HG02938 (cell line): ENCODE data around the gene LLGL1.

Source experiments
- ATAC-seq: cut with Tn5 transposase; IDR thresholded peaks from one replicate; pipeline ENCODE4 v1.9.1; 2021; ENCODE audit warnings: mild to moderate bottlenecking, moderate library complexity; ENCODE audit not compliant: unreplicated experiment

The LLGL1 gene

GRCh38 chr17:18267366-18267765, 41.9 kb downstream of the LLGL1 start:
- ATAC-seq = no peak

DNA sequence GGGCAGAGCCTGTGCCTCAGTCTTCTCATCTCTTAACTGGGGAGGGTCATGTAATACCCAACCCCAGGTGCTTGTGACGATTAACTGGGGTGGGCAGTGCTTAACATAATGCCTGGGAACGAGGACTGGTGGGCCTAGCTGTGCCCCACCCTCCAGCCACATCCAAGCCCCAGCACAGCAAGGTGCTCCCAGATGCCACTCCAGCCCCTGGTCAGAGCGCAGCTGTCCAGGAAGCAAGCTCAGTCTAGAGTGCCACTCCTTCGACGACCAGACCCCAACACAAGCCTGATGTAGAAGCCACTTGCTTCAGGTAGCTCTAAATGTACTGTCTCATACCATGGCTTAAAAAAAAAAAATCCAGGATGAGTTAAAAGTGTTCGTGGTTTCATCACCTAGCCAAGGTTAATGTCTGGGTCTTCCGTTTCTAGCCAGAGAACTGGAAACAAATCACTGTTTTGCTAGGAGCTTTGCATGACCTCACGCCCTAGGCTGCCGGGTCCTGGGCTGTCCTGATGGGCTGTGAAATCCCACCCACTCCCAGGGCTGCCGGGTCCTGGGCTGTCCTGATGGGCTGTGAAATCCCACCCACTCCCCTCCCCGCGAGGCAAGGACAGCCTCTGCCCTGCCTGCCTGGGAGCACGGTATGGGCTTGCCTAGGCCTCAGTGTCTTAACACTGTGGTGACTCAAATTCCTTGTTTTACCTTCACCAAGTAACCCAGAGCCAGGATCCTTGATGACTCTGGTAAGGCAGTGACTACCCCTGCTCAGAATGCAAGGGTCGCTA, 42.7 kb downstream of the LLGL1 start:
- no peak for ATAC-seq

DNA sequence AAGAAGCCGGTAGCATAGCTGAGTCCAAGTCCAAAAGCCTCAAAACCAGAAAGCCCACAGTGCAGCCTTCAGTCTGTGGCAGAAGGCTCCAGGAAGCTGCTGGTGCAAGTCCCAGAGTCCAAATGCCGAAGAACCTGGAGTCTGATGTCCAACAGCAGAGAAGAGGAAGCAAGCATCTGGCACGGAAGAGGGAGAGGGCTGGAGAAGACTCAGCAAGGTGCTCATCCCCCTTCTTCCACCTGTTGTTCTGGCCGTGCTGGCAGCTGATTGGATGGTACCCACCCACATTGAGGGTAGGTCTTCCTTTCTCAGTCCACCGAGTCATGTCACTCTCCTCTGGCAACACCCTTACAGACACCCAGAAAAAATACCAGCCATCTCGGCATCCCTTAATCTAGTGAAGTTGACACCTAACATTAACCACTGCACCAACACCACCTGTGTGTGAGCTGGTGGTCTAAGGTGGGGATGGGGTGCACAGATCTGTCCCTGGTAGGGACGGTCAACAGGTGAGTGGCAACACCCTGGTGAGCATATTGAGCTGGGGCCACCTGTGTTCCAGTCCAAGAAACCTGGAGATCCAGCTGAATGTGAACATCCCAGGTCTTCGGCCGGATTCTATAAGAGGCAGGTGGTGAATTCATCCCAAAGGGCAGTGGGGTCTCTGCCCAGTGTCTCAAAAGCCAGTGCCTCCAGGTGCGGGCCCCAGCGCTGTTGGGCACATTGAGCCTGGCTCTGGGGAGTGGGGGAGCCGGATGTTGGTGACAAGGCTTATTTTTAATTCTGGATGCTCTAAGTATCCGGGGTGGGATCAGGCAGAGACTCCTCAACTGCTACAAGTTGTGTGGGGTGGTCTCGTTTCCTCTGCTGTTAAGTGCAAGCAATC, 44.9 kb downstream of the LLGL1 start:
- ATAC-seq = no peak

DNA sequence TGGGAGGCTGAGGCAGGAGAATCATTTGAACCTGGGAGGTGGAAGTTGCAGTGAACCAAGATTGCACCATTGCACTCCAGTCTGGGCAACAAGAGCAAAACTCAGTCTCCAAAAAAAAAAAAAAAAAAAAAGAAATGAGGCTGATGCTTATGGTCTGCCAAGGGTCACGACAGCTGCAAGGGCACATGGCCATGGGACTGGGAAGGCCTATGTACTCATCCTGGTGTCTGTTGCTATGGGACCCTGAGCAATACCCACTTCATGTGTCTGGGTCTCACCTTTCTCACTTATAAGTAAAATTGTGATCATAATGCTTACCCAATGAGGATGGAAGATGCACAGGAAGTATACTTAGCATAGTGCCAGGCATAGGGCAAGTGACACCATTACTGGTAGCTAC, 51.6 kb downstream of the LLGL1 start:
- no peak for ATAC-seq

DNA sequence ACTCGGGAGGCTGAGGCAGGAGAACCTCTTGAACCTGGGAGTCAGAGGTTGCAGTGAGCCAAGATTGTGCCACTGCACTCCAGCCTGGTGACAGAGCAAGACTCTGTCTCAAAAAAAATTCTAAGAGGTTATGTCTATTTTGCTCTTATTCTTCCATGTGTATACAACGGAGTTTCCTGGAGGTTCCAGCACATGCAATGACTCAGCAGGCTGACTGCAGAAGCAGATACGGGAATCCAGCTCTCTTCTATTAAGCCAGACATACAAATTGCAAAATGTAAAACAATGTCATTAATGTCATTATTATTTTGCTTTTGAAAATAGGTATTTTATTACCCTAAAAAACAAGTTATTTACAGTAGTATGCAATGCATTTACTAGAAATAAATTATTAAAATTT, 53.4 kb downstream of the LLGL1 start:
- no peak for ATAC-seq

DNA sequence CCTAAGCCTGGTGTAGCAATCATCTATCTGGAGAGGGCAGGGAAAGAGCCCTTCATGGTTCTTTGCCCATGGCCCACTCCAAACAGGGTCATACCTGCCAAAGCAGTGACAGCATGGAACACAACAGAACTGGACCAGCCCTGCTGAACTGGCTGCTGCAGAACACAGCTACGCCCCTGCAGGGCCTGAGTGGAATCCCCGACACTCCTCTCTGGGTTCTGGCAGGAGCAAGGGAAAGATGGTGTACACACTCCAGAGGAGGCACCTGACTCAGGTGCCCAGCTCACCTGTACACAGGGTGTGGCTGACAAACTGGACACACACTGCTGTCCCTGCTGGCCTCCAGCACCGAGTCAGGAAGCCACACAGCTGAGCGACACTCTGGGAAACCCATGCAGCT, 54.8 kb downstream of the LLGL1 start:
- ATAC-seq = no peak

DNA sequence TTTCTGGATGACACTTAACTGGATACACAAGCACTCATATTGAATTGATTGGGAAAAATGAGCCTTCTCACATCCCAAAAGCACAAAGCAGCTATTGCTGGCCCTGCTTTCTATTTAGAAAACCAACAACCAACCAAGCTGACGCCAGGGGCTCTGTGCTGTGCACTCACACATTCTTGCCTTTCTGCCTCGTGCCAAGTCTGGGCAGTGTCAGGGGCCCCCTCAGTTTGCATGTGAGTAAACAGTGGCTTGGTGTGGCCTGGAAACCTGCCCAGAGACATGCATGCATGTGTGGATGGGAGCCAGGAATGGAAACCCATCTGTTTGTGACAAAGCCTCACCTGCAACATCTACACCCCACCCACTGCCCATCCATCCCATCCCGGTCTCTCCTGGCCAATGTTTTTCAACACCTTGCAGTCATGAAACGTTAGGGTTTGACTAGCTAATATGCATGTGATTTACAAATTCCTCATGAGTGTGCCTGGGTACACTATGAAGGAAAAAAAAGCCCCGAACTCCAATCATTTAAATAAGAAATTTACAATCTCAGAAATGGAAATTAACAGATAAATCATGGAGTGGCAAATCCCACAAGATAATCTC, 55.4 kb downstream of the LLGL1 start:
- no peak for ATAC-seq

DNA sequence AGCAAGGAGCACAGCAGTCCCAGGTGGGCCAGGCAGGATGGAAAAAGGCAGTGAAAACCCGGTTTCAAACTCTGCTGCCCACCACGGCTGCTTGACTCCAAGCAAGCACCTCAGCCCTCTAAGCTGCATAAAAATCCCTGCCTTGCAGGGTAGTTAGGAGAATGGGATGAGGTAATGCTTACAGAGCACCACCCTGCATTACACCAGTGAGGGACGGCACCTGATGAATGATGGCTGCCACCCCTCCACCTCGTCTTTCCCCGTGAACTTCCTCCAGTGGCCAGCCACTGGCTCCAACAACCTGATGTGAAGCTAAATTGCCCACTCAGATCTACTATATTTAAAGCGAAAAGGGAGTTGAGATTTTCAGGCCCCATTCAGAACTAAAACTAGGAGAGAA, 56.4 kb downstream of the LLGL1 start:
- no peak for ATAC-seq

DNA sequence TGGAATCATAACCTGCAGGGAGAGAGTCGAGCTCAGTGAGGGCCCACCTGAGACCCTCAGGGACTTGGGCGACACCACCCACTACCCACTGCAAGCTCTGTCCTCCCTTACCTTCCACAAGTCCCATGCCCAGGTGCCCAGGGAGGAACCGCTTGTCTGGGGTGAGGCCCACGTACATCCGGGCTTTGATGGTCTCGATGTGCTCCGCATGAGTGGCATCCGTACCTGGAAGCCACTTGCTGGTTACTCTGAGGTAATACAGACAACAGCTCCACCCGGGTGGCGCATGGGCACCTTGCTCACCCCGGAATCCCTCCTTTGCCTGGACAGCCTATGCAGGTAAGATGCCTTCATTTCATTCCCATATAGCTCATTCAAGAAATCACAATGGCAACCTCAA, 59.9 kb downstream of the LLGL1 start:
- ATAC-seq = no peak

- ATAC-seq = no peak
Observed at GRCh38 chr17:18291718-18292540, 66.5 kb downstream of the LLGL1 start.
